ENCODE data around the gene GFRA1.

GFRA1 gene

DNA sequence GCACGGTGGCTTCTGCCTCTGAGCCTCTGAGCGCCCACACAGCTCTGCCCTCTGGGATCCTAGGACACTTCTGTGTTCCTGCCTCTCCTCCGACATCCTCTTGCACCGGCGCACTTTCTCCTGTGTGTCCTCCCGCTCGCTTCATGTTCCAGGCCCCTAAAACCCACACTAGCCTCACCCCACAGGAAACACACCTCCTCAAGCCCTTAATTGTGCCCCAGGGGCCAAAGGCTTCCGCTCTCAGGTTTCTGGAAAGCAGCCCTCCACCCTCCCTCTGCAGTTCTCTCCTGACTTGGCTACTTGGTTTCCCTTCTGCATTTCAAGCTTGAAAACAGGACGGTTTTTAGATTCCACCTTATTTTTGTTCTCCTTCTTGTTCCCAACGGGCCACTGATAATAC is 7.3 kb downstream of the GFRA1 start:
- no peak overlapping the region for H2AFZ ChIP-seq (ENCODE audit: low read length)
- no peaks in the 10 kb centered on the region for H3K9me2 ChIP-seq (ENCODE audit: low read depth, low read length)
- no peak overlapping the region for H3K9ac ChIP-seq (ENCODE audit: low read length)
- no peaks in the 10 kb centered on the region for H4K20me1 ChIP-seq (ENCODE audit: insufficient read depth, low read length)
- no peaks in the 10 kb centered on the region for H3K79me2 ChIP-seq (ENCODE audit: insufficient read depth, low read length)
- TF ChIP-seq CTCF (IDR thresholded peaks at IDR 0.05; ENCODE audit: low read length) (no peak), EZH2 (IDR thresholded peaks at IDR 0.05; ENCODE audit: borderline replicate concordance, low read length) (no peak)
- no peak overlapping the region for H3K4me3 ChIP-seq (ENCODE audit: low read depth, low read length, poor library complexity, severe bottlenecking)
- H3K9me3 ChIP-seq (ENCODE audit: low read length), result no peaks in the 10 kb centered on the region
- H3F3A ChIP-seq (ENCODE audit: insufficient read depth, low read length), result no peaks in the 10 kb centered on the region
- no peak overlapping the region for H3K27ac ChIP-seq (ENCODE audit: low read depth, low read length, poor library complexity, severe bottlenecking)
- no peak overlapping the region for H3K4me2 ChIP-seq (ENCODE audit: low read length)
- H3K36me3 ChIP-seq (ENCODE audit: insufficient read depth, low read length), result no peaks in the 10 kb centered on the region
- no peaks in the 10 kb centered on the region for H3K27me3 ChIP-seq (ENCODE audit: insufficient read depth, low read length)
- no peaks in the 10 kb centered on the region for H3K4me1 ChIP-seq (ENCODE audit: insufficient read depth, low read length, severe bottlenecking)

DNA sequence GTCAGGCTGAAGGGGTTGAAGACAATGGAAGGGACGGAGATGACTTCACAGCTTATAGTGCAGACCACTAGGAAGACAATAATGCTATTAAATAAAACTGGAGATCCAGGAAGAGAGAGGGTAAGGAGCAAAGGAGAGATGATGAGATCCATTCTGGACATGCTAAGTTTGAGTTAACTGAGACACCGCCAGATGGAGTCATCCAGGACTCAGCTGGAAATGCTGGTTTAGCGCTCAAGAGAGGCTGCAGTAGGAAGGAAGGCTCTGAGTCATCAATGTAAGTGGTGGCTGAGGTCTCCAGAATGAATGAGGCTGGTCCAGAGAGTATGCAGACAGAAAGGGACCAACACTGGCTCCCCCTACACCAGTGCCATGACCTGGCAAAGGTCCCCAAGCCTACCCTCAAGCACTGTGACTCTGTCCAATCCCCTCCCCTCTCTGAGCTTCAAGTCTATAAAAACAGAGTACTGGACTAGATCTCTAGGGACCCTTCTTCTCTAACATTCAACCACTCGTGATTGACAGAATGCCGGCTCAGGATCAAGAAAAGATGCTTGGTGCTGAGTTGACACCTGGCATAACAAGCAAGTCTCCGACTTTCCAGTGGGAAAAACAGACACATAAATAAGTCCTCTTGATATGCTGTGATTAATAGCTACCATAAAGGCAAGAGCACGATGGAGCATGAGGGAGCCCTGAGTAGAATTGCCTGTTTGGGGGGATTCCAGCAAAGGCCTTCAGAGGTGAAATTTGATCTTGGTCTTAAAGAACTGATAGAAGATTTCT is 8.9 kb downstream of the GFRA1 start:
- Histone ChIP-seq H3K9ac (ENCODE audit: low read length) (no peak overlapping the region), H3F3A (ENCODE audit: insufficient read depth, low read length) (no peaks in the 10 kb centered on the region), H3K4me3 (ENCODE audit: low read depth, low read length, poor library complexity, severe bottlenecking) (no peak overlapping the region), H3K4me1 (ENCODE audit: insufficient read depth, low read length, severe bottlenecking) (no peaks in the 10 kb centered on the region), H3K36me3 (ENCODE audit: insufficient read depth, low read length) (no peaks in the 10 kb centered on the region), H2AFZ (ENCODE audit: low read length) (no peak overlapping the region), H4K20me1 (ENCODE audit: insufficient read depth, low read length) (no peaks in the 10 kb centered on the region), H3K9me3 (ENCODE audit: low read length) (no peaks in the 10 kb centered on the region), H3K79me2 (ENCODE audit: insufficient read depth, low read length) (no peaks in the 10 kb centered on the region), H3K27me3 (ENCODE audit: insufficient read depth, low read length) (no peaks in the 10 kb centered on the region), H3K27ac (ENCODE audit: low read depth, low read length, poor library complexity, severe bottlenecking) (no peak overlapping the region), H3K4me2 (ENCODE audit: low read length) (no peak overlapping the region), H3K9me2 (ENCODE audit: low read depth, low read length) (no peaks in the 10 kb centered on the region)
- TF ChIP-seq CTCF (IDR thresholded peaks at IDR 0.05; ENCODE audit: low read length) (no peak), EZH2 (IDR thresholded peaks at IDR 0.05; ENCODE audit: borderline replicate concordance, low read length) (no peak)

GRCh38 chr10:116262678-116263077 is 10.3 kb downstream of the GFRA1 start:
- Histone ChIP-seq H3K4me2 (ENCODE audit: low read length) (no peak overlapping the region), H3K27ac (ENCODE audit: low read depth, low read length, poor library complexity, severe bottlenecking) (no peak overlapping the region), H3K4me1 (ENCODE audit: insufficient read depth, low read length, severe bottlenecking) (no peaks in the 10 kb centered on the region), H3K79me2 (ENCODE audit: insufficient read depth, low read length) (no peaks in the 10 kb centered on the region), H3K36me3 (ENCODE audit: insufficient read depth, low read length) (no peaks in the 10 kb centered on the region), H3F3A (ENCODE audit: insufficient read depth, low read length) (no peaks in the 10 kb centered on the region), H3K9me3 (ENCODE audit: low read length) (no peaks in the 10 kb centered on the region), H3K4me3 (ENCODE audit: low read depth, low read length, poor library complexity, severe bottlenecking) (no peak overlapping the region), H2AFZ (ENCODE audit: low read length) (no peak overlapping the region), H3K9ac (ENCODE audit: low read length) (no peak overlapping the region), H3K27me3 (ENCODE audit: insufficient read depth, low read length) (no peaks in the 10 kb centered on the region), H3K9me2 (ENCODE audit: low read depth, low read length) (no peaks in the 10 kb centered on the region), H4K20me1 (ENCODE audit: insufficient read depth, low read length) (no peaks in the 10 kb centered on the region)
- no peak for TF ChIP-seq EZH2 (IDR thresholded peaks at IDR 0.05; ENCODE audit: borderline replicate concordance, low read length)
- TF ChIP-seq CTCF (IDR thresholded peaks at IDR 0.05; ENCODE audit: low read length), result no peak

Data from OCI-LY1 (cell line).